Astrocyte (in vitro differentiated cells and primary cell): ENCODE data around the gene PTGIR. TPM values are rescaled to one million over a fixed set of nuclear protein-coding genes. Genes with fewer than 3 reads are reported as not detected.

Experiments
- DNase-seq: peaks from one replicate; pipeline ENCODE4 v3.0.0-alpha.2; 2010; ENCODE audit warnings: low read depth
- FAIRE-seq: peaks from 2 replicates; lab custom pipeline; 2011; peaks lifted over from hg19 to GRCh38; lab: Jason Lieb, UNC
- H2AFZ ChIP-seq: 2 replicates; pipeline ENCODE4 v1.6.0; 2012; ENCODE audit warnings: low read depth, low read length, inconsistent platforms
- H3K27ac ChIP-seq: 2 replicates; pipeline ENCODE4 v1.5.1; 2011; ENCODE audit warnings: low read depth, low read length, inconsistent platforms
- H3K27me3 ChIP-seq: 2 replicates; pipeline ENCODE4 v1.6.0; 2011; ENCODE audit warnings: low read length, inconsistent platforms; ENCODE audit not compliant: insufficient read depth
- H3K36me3 ChIP-seq: 2 replicates; pipeline ENCODE4 v1.5.1; 2011; ENCODE audit warnings: low read length, inconsistent platforms; ENCODE audit not compliant: insufficient read depth
- H3K4me1 ChIP-seq: 2 replicates; pipeline ENCODE4 v1.5.1; 2011; ENCODE audit warnings: low read length, inconsistent platforms; ENCODE audit not compliant: insufficient read depth
- H3K4me2 ChIP-seq: 2 replicates; pipeline ENCODE4 v1.6.0; 2012; ENCODE audit warnings: low read length, inconsistent platforms
- H3K4me3 ChIP-seq: 2 replicates; pipeline ENCODE4 v1.5.1; 2011; ENCODE audit warnings: low read depth, mild to moderate bottlenecking, low read length, inconsistent platforms; ENCODE audit not compliant: insufficient read depth
- H3K79me2 ChIP-seq: 2 replicates; pipeline ENCODE4 v1.6.0; 2012; ENCODE audit warnings: mild to moderate bottlenecking, low read length, inconsistent platforms; ENCODE audit not compliant: insufficient read depth
- H3K9ac ChIP-seq: 2 replicates; pipeline ENCODE4 v1.6.0; 2012; ENCODE audit warnings: mild to moderate bottlenecking, low read length, inconsistent platforms
- H3K9me3 ChIP-seq: 2 replicates; pipeline ENCODE4 v1.5.1; 2012; ENCODE audit warnings: low read depth, mild to moderate bottlenecking, low read length, inconsistent platforms; ENCODE audit not compliant: insufficient read depth
- H4K20me1 ChIP-seq: 2 replicates; pipeline ENCODE4 v1.6.0; 2012; ENCODE audit warnings: low read length, inconsistent platforms; ENCODE audit not compliant: insufficient read depth
- H3K27ac Mint-ChIP-seq: one replicate; pipeline ENCODE4 v1.8.0; 2021; ENCODE audit warnings: mild to moderate bottlenecking, mixed read lengths; ENCODE audit not compliant: unreplicated experiment
- H3K27me3 Mint-ChIP-seq: one replicate; pipeline ENCODE4 v1.8.0; 2021; ENCODE audit warnings: low read depth, mixed read lengths; ENCODE audit not compliant: unreplicated experiment
- H3K36me3 Mint-ChIP-seq: one replicate; pipeline ENCODE4 v1.8.0; 2021; ENCODE audit warnings: low read depth, mixed read lengths; ENCODE audit not compliant: unreplicated experiment
- H3K4me1 Mint-ChIP-seq: one replicate; pipeline ENCODE4 v1.8.0; 2021; ENCODE audit warnings: low read depth, mixed read lengths; ENCODE audit not compliant: unreplicated experiment
- H3K4me3 Mint-ChIP-seq: one replicate; pipeline ENCODE4 v1.8.0; 2021; ENCODE audit warnings: mild to moderate bottlenecking, moderate library complexity, mixed read lengths; ENCODE audit not compliant: unreplicated experiment
- H3K9me3 Mint-ChIP-seq: one replicate; pipeline ENCODE4 v1.8.0; 2021; ENCODE audit warnings: mild to moderate bottlenecking, mixed read lengths; ENCODE audit not compliant: unreplicated experiment
- EZH2 ChIP-seq: IDR thresholded peaks from 2 replicates; pipeline ENCODE4 v1.6.1; 2012; ENCODE audit warnings: mild to moderate bottlenecking, low read length, inconsistent platforms; ENCODE audit not compliant: insufficient read depth
- total RNA-seq: library from RNA; stranded (reverse); gene quantifications from 2 replicates; pipeline ENCODE4 v1.2.1, GENCODE V29; 2021
- TF ChIP-seq, protein P1 (sequence below): IDR thresholded peaks from 2 replicates; pipeline ENCODE4 v1.5.1; 2011; ENCODE audit warnings: low read depth, mild to moderate bottlenecking, inconsistent platforms, low read length, moderate library complexity; ENCODE audit not compliant: insufficient read depth

Gene PTGIR
- total RNA-seq, 1 donor from 2014 or later: 0.52 TPM

DNA sequence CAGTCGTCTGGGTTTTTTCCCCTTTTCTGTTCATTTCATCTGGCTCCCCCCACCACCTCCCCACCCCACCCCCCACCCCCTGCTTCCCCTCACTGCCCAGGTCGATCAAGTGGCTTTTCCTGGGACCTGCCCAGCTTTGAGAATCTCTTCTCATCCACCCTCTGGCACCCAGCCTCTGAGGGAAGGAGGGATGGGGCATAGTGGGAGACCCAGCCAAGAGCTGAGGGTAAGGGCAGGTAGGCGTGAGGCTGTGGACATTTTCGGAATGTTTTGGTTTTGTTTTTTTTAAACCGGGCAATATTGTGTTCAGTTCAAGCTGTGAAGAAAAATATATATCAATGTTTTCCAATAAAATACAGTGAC lies 14.5 kb downstream of the PTGIR start:
- Histone ChIP-seq H3K4me3 (no peak overlapping the region), H3K9me3 (no peaks in the 10 kb centered on the region), H3K9ac (no peak overlapping the region), H2AFZ (no peak overlapping the region), H3K27ac (no peak overlapping the region), H3K79me2 (peaks cover 13% of the 10 kb centered on the region), H3K4me1 (no peaks in the 10 kb centered on the region), H3K4me2 (no peak overlapping the region), H3K36me3 (peaks cover 32% of the 10 kb centered on the region), H4K20me1 (peaks cover 69% of the 10 kb centered on the region), H3K27me3 (no peaks in the 10 kb centered on the region)
- FAIRE-seq (no peak), DNase-seq (no peak)
- peaks cover 12% of the 10 kb centered on the region for H3K4me1 Mint-ChIP-seq
- H3K36me3 Mint-ChIP-seq: peaks cover 30% of the 10 kb centered on the region
- peak overlapping the region; percentile 41 for H3K27ac Mint-ChIP-seq
- peaks cover 1% of the 10 kb centered on the region for H3K9me3 Mint-ChIP-seq
- TF ChIP-seq, protein P1, sequence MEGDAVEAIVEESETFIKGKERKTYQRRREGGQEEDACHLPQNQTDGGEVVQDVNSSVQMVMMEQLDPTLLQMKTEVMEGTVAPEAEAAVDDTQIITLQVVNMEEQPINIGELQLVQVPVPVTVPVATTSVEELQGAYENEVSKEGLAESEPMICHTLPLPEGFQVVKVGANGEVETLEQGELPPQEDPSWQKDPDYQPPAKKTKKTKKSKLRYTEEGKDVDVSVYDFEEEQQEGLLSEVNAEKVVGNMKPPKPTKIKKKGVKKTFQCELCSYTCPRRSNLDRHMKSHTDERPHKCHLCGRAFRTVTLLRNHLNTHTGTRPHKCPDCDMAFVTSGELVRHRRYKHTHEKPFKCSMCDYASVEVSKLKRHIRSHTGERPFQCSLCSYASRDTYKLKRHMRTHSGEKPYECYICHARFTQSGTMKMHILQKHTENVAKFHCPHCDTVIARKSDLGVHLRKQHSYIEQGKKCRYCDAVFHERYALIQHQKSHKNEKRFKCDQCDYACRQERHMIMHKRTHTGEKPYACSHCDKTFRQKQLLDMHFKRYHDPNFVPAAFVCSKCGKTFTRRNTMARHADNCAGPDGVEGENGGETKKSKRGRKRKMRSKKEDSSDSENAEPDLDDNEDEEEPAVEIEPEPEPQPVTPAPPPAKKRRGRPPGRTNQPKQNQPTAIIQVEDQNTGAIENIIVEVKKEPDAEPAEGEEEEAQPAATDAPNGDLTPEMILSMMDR: no peak
- TF ChIP-seq EZH2: no peak
- no peaks in the 10 kb centered on the region for H3K27me3 Mint-ChIP-seq
- no peak overlapping the region for H3K4me3 Mint-ChIP-seq

DNA sequence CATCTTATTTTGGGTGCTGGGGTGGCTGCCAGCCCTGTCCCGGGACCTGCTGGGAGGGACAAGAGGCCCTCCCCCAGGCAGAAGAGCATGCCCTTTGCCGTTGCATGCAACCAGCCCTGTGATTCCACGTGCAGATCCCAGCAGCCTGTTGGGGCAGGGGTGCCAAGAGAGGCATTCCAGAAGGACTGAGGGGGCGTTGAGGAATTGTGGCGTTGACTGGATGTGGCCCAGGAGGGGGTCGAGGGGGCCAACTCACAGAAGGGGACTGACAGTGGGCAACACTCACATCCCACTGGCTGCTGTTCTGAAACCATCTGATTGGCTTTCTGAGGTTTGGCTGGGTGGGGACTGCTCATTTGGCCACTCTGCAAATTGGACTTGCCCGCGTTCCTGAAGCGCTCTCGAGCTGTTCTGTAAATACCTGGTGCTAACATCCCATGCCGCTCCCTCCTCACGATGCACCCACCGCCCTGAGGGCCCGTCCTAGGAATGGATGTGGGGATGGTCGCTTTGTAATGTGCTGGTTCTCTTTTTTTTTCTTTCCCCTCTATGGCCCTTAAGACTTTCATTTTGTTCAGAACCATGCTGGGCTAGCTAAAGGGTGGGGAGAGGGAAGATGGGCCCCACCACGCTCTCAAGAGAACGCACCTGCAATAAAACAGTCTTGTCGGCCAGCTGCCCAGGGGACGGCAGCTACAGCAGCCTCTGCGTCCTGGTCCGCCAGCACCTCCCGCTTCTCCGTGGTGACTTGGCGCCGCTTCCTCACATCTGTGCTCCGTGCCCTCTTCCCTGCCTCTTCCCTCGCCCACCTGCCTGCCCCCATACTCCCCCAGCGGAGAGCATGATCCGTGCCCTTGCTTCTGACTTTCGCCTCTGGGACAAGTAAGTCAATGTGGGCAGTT lies 15.1 kb downstream of the PTGIR start:
- peaks cover 32% of the 10 kb centered on the region for H3K36me3 ChIP-seq
- no peak overlapping the region for H3K4me3 Mint-ChIP-seq
- H3K4me1 Mint-ChIP-seq: peaks cover 12% of the 10 kb centered on the region
- H3K27ac Mint-ChIP-seq: no peak overlapping the region
- H3K9ac ChIP-seq: no peak overlapping the region
- H2AFZ ChIP-seq: no peak overlapping the region
- no peak overlapping the region for H3K27ac ChIP-seq
- H3K4me3 ChIP-seq: no peak overlapping the region
- H3K79me2 ChIP-seq: peaks cover 19% of the 10 kb centered on the region
- peaks cover 75% of the 10 kb centered on the region for H4K20me1 ChIP-seq
- peaks cover 30% of the 10 kb centered on the region for H3K36me3 Mint-ChIP-seq
- no peaks in the 10 kb centered on the region for H3K4me1 ChIP-seq
- no peak for TF ChIP-seq EZH2
- TF ChIP-seq, protein P1: no peak
- no peak overlapping the region for H3K4me2 ChIP-seq
- no peaks in the 10 kb centered on the region for H3K27me3 Mint-ChIP-seq
- DNase-seq (no peak), FAIRE-seq (no peak)
- peaks cover 1% of the 10 kb centered on the region for H3K9me3 Mint-ChIP-seq
- no peaks in the 10 kb centered on the region for H3K9me3 ChIP-seq
- H3K27me3 ChIP-seq: no peaks in the 10 kb centered on the region
